ENCODE measurements around the gene NCAPH2.
A peak's percentile ranks its signal among the peaks of the same experiment; 100 is the strongest.

The NCAPH2 gene

GRCh38 chr22:50547263-50547985 lies 39.4 kb downstream of the NCAPH2 start:
- no peak for DNase-seq (ENCODE audit: low read depth in 2 of 2)

DNA sequence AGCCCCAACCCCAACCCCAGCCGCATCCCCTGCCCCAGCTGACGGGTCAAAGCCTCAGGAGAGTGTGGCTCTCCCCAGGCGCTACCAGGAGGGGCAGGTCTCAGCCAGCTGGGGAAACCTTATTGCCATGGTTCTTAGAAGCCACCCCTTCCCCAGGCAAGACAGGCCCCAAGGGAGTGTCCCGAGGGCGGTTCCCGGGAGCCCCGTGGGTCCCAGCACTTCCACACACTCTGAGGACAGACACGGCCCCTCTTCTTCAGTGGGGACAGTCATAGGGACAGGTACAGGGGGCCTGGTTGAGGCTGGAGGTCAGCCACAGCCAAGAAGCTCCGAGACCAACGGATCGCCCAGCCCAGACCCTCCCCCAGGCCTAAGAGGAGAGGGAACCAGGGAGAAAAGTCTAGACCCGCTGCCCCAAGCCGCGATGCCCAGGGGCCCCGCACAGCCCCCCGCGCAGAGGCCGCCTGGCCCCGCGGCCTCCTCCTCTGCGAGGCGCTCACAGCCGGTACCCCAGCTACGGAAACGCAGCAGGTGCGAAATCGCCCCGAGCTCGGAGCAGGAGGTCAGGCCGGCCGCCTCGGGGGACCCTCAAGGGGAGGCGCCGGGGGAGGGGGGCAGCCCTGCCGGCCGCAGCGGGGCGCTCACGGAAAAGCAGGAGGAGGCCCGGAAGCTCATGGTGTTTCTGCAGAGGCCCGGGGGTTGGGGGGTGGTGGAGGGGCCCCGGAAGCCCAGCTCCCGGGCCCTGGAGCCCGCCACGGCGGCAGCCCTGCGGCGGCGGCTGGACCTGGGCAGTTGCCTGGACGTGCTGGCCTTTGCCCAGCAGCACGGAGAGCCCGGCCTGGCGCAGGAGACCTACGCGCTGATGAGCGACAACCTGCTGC lies 40.3 kb downstream of the NCAPH2 start:
- peak in 1 of 2 donors; percentile 27 for DNase-seq (ENCODE audit: low read depth in 2 of 2)

GRCh38 chr22:50548921-50549790 lies 41.1 kb downstream of the NCAPH2 start:
- DNase-seq (ENCODE audit: low read depth in 2 of 2), result no peak

DNA sequence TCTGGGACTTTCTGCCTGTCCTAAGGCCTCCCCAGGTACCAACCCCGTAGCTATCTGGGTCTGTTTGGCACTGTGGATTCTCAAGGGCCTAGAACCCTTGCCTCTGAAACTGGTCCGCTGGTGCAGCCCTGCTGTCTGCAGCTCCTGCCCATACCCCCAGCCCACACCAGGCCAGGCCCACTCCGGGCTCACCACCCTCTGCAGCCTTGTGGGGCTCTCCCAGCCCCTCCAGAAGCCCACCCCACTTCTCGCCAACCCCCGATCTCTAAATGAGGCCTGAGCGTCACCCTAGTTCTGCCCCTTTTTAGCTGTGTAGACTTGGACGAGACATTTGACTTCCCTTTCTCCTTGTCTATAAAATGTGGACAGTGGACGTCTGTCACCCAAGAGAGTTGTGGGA lies 42.4 kb downstream of the NCAPH2 start:
- no peak for DNase-seq (ENCODE audit: low read depth in 2 of 2)

- no peak for DNase-seq (ENCODE audit: low read depth in 2 of 2)
Observed at GRCh38 chr22:50551160-50551752, 43.2 kb downstream of the NCAPH2 start.

- no peak for DNase-seq (ENCODE audit: low read depth in 2 of 2)
Observed at GRCh38 chr22:50553310-50553709, 45.3 kb downstream of the NCAPH2 start.

GRCh38 chr22:50556703-50557102 lies 48.7 kb downstream of the NCAPH2 start:
- DNase-seq (ENCODE audit: low read depth in 2 of 2), result no peak

GRCh38 chr22:50560034-50560433 lies 52.0 kb downstream of the NCAPH2 start:
- no peak for DNase-seq (ENCODE audit: low read depth in 2 of 2)

- no peak for DNase-seq (ENCODE audit: low read depth in 2 of 2)
Observed at GRCh38 chr22:50561401-50562358, 53.7 kb downstream of the NCAPH2 start.

DNA sequence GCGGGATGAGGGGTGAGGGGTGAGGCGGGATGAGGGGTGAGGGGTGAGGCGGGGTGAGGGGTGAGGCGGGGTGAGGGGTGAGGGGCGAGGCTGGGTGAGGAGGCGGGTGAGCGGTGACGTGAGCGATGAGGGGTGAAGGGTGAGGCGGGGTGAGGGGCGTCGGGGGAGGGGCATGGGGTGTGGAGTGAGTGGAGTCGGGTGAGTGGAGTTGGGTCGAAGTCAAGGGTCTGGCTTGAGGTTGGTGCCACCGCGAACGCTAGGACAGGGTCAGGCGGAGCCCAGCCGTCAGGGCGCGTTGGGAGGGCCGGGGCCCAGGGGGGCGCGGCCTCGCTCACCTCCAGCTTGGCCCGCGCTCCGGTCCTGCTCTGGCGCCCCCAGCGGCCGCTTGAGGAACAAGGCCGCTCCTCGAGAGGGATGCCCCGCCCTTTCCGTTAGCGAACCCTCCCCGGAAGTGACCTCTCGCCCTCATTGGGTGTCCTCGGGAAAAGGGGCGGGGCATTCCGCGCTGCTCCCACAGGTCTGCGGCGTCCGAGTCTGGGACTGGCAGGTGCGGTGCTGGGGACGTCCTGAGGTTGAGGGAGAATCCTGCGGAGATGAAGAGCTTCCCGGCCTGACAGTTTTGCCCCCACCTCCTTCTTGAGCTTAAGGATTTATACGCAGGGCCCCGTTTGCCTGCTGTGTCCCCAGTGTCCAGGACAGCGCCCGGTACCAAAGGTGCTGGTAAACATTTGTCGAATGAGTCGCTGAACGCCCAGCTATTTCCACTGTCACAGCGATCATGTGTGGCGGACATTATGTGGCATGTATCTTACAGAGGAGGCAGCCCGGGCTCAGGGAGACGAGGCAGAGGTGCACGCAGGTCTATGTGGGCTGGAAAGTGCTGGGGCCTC lies 54.7 kb downstream of the NCAPH2 start, which contains the start of gene SYCE3:
Gene SYCE3 (minus strand): TSS at position 397 of the 890 bp plus-strand sequence. CDS start 6,514 bp downstream, outside the sequence.
- peak; percentile 92 to 93 for DNase-seq (ENCODE audit: low read depth in 2 of 2)

DNA sequence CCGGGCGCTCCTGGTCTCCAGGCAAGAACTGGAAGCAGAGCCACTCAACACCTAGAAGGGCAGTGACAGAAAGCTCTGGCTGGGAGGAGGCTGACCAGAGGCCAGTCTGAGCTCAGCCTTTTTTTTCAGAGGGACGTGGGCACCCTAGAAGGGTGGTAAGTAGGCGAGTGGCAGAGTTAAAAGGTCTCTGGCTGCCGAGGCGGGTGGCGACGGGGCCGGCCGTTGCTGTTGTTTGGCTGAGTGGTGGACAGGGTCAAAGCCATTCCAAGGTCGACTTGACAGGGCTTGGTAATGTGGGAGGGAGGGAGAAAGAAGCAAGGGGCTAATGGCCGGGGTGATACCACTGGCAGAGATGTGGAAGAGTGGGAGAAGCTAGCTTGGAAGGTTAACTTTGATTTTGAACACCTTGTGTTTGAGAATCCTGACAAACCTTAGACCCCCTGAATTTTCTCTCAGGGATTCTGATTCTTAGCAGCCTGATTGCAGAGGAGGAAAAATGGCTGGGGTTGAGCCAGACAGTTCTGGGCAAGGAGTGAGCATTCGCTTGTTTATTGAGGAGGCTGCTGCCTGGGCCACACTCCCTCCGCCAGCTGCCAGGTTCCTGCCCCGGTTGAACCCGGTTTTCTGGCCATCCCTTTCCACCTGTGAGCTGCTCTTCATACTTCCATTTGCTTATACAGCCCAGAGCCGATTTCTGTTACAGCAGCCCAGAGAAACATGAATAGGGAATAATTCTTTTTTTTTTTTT lies 55.6 kb downstream of the NCAPH2 start:
- no peak for DNase-seq (ENCODE audit: low read depth in 2 of 2)

DNA sequence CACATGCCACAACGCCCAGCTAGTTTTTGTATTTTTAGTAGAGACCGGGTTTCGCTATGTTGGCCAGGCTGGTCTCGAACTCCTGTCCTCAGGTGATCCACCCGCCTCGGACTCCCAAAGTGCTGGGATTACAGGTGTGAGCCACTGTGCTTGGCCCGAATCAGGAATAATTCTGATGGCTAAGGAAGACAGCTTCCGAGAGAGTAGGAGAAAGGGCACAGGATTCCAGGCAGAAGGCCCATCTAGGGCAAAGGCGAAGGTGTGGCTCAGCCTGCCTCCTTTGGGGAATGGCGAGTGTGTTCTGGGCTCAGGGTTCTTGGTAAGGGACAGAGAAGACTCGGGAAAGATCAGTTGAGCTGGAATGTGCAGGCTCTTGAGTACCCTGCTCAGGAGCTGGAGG lies 56.3 kb downstream of the NCAPH2 start:
- DNase-seq (ENCODE audit: low read depth in 2 of 2), result no peak

GRCh38 chr22:50567721-50568252 lies 59.8 kb downstream of the NCAPH2 start:
- no peak for DNase-seq (ENCODE audit: low read depth in 2 of 2)

DNA sequence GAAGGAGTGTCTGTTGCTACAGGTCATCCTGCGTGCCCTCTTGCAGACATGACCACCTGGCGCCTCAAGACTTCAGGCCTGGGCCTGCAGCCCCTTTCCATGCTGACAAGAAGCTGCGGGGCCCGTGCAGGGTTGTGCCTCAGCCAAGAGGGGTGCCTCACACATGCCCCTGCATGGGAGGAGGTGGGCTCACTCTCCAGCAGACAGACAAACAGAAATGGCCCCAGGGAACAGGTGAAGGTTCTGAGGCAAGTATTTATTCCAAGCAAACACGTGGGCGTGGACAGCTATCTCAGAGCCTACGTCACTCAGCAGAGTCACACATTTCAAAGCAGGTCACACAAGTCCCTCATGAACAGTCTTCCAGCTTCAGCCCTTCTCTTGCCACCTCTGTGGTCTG lies 60.6 kb downstream of the NCAPH2 start:
- no peak for DNase-seq (ENCODE audit: low read depth in 2 of 2)

GRCh38 chr22:50569041-50569459 lies 61.0 kb downstream of the NCAPH2 start:
- no peak for DNase-seq (ENCODE audit: low read depth in 2 of 2)

DNA sequence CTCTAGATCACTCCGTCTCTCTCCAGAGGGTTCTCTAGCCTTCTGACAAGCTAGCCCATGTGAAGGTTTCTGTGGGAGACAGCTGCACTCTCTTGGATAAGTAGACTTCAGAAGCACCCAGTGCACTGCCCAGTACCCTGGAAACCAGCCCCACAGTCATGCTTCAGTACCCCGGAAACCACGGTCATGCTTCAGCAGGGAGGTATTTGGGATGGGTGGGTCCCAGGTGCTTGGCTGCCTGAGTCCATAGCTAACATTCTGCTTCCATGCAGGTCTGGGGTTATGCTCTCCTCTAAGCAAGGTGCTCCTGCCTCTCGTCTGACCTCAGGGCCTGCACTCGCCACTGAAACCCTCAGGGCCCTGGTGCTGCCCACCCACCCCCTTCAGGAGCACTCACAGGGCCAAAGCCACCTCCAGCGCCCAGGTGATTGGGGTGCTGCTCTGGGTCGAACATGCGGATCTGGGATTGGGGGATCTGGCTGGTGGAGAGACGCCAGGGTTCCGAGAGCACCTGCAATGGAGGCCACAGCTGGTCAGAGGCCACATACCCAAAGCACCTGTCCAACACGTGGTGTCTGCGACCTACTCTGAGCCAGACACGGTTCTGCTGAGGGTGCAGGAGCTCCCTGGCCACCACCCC lies 62.0 kb downstream of the NCAPH2 start:
- no peak for DNase-seq (ENCODE audit: low read depth in 2 of 2)

- DNase-seq (ENCODE audit: low read depth in 2 of 2), result no peak
Observed at GRCh38 chr22:50570861-50571260, 62.8 kb downstream of the NCAPH2 start.
